ENCODE measurements around the gene PTPRG.

PTPRG gene

GRCh38 chr3:62293051-62293780, 731.8 kb downstream of the PTPRG start:
- DNase-seq (ENCODE audit: insufficient read length) (no peak), FAIRE-seq (no peak)
- TF ChIP-seq POLR2A (IDR thresholded peaks at IDR 0.05; ENCODE audit: low read depth, low read length): no peak
- no peak for TF ChIP-seq POLR2AphosphoS5 (IDR thresholded peaks at IDR 0.05; ENCODE audit: low read depth, low read length)
- TF ChIP-seq TAF1 (IDR thresholded peaks at IDR 0.05; ENCODE audit: borderline replicate concordance, low read depth, low read length): no peak

- TF ChIP-seq POLR2A (IDR thresholded peaks at IDR 0.05; ENCODE audit: low read depth, low read length): no peak
- no peak for TF ChIP-seq POLR2AphosphoS5 (IDR thresholded peaks at IDR 0.05; ENCODE audit: low read depth, low read length)
- DNase-seq (ENCODE audit: insufficient read length) (no peak), FAIRE-seq (no peak)
These were observed 734.2 kb downstream of the PTPRG start for GRCh38 chr3:62295571-62295970.

GRCh38 chr3:62300617-62301016, 739.2 kb downstream of the PTPRG start:
- no peak for DNase-seq (ENCODE audit: insufficient read length)
- TF ChIP-seq POLR2A (IDR thresholded peaks at IDR 0.05; ENCODE audit: low read depth, low read length) (no peak), TAF1 (IDR thresholded peaks at IDR 0.05; ENCODE audit: borderline replicate concordance, low read depth, low read length) (no peak), POLR2AphosphoS5 (IDR thresholded peaks at IDR 0.05; ENCODE audit: low read depth, low read length) (no peak)
- no peak for FAIRE-seq

DNA sequence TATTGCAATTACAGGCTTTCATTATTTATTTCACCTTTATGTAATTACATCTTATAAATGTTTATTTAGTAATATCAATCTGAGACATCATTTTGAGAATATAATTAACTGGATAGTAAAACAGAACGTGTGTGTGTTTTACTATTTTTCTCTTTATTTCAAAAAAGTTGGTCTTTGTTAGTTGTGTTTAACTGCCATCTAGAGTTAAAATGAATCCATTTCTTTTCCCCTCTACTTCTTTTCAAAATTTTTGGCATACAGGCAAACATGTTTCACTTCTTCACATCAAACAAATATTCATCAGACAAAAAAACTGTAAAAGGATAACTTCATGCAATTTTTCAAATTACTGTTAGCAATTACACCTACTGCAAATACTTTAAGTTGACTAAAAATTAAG, 750.8 kb downstream of the PTPRG start:
- DNase-seq (ENCODE audit: insufficient read length): no peak
- no peak for TF ChIP-seq POLR2A (IDR thresholded peaks at IDR 0.05; ENCODE audit: low read depth, low read length)
- no peak for TF ChIP-seq TAF1 (IDR thresholded peaks at IDR 0.05; ENCODE audit: borderline replicate concordance, low read depth, low read length)
- TF ChIP-seq POLR2AphosphoS5 (IDR thresholded peaks at IDR 0.05; ENCODE audit: low read depth, low read length): no peak
- no peak for FAIRE-seq

- DNase-seq (ENCODE audit: insufficient read length) (no peak), FAIRE-seq (no peak)
- TF ChIP-seq POLR2A (IDR thresholded peaks at IDR 0.05; ENCODE audit: low read depth, low read length): no peak
- no peak for TF ChIP-seq POLR2AphosphoS5 (IDR thresholded peaks at IDR 0.05; ENCODE audit: low read depth, low read length)
- no peak for TF ChIP-seq TAF1 (IDR thresholded peaks at IDR 0.05; ENCODE audit: borderline replicate concordance, low read depth, low read length)
These were observed 755.2 kb downstream of the PTPRG start for GRCh38 chr3:62316525-62316924.

DNA sequence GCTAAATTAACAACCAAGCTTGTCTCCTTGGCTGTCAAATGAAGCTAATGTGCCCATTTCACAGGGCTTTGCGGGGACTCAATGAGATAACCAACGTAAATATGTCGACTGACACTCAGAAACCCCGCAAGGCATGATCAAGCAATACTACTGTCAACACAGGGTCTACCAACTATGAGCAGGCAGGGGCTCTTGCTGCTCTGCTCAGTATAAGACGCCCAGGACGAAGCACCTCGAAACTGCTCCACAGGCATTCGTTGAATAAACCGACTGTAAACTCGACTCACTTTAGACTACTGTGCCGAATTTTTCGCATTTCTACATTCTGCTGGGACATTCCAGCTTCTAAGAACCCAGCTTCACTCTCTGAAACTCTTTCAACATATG, 757.0 kb downstream of the PTPRG start:
- no peak for FAIRE-seq
- DNase-seq (ENCODE audit: insufficient read length): no peak
- no peak for TF ChIP-seq TAF1 (IDR thresholded peaks at IDR 0.05; ENCODE audit: borderline replicate concordance, low read depth, low read length)
- TF ChIP-seq POLR2A (IDR thresholded peaks at IDR 0.05; ENCODE audit: low read depth, low read length): no peak
- no peak for TF ChIP-seq POLR2AphosphoS5 (IDR thresholded peaks at IDR 0.05; ENCODE audit: low read depth, low read length)

DNA sequence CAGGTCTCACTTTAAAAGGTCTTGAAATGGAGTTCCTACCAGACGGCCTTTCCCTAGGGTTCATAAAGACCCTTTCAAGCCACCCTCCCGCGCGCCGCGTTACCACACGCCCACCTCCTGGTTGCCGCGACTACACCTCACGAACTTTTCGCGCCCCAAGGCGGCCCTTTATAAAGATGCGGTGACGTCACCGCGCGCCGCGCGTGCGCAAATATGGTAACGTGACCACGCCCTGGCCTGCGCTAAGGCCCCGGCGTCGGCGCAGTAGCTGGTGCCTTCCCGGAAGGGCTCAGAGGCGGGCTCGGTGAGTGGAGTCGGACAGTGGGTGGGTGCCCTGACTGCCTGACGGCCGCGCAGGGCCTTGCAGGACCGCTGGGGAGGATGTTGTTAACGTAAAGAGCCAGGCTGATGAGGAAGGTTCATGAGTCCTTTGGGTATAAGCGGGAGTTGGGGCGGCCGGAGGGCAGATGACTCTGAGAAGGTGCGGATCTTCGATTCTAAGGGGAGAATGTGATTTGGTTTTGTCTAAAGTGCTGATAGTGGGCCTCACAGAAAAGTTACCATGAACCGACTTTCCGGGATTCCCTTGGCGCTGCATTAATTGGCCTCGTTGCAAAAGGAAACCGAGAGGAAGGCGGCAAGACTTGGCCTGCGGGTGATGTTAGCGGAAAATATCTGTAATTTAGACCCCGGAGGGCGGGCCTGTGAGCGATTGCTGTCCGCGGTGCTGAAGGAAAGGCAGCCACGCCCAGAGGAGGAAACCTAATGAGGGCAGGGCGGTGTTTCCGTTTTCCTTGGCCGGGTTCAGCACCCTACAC, 757.6 kb downstream of the PTPRG start:
- no peak for FAIRE-seq
- DNase-seq (ENCODE audit: insufficient read length): no peak
- no peak for TF ChIP-seq POLR2AphosphoS5 (IDR thresholded peaks at IDR 0.05; ENCODE audit: low read depth, low read length)
- no peak for TF ChIP-seq POLR2A (IDR thresholded peaks at IDR 0.05; ENCODE audit: low read depth, low read length)
- no peak for TF ChIP-seq TAF1 (IDR thresholded peaks at IDR 0.05; ENCODE audit: borderline replicate concordance, low read depth, low read length)

DNA sequence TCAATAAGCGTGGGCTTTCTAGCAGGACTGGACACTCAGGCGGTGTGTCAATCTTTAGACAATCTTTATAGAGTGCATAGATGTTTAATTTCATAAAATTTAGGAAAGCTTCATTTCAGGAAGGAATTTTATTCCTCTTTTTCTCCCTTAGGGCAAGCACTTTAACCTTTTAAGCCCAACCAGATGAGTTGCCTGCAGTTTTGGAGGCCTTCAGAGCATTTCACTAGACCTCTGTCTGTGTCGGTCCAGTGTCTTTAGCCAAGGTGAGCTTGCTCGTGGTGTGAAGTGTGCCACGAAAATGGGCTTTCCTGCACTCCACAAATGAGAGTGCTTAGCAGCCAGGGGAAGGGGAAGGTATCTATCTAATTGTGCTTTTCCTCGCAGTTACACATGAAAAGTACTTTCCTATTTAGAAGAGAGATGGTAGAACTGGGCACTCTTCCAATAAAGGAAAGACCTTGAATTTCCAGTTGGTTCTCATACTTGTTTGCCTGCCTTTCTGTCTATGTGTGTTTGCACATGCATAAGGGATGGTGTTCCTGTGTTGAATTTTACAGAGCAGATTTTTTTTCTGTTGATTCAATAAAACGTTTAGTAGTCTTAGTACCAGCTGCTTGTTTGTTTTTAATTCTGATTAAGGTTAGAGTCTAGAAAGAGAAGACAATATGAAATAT, 758.3 kb downstream of the PTPRG start:
- DNase-seq (ENCODE audit: insufficient read length) (no peak), FAIRE-seq (no peak)
- no peak for TF ChIP-seq POLR2AphosphoS5 (IDR thresholded peaks at IDR 0.05; ENCODE audit: low read depth, low read length)
- no peak for TF ChIP-seq POLR2A (IDR thresholded peaks at IDR 0.05; ENCODE audit: low read depth, low read length)
- no peak for TF ChIP-seq TAF1 (IDR thresholded peaks at IDR 0.05; ENCODE audit: borderline replicate concordance, low read depth, low read length)

DNA sequence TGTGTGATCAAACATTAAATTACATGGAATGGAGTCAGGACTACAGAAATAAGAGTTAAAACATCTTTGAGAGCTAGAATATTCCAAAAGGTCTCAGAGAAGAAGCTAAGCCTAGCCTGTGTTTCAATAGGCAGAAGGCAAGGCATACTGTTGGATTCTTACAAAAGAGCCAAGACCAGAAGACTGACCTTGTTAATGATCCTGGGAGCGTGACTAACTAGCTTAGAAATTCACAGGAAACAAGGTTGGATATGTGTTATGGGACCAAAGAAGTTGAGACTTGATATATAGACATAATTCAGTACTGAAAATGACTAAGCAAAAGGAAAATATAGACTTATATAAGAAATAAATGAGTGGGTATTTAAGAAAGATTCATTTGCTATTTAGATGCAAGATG, 761.9 kb downstream of the PTPRG start:
- TF ChIP-seq POLR2AphosphoS5 (IDR thresholded peaks at IDR 0.05; ENCODE audit: low read depth, low read length) (no peak), TAF1 (IDR thresholded peaks at IDR 0.05; ENCODE audit: borderline replicate concordance, low read depth, low read length) (no peak), POLR2A (IDR thresholded peaks at IDR 0.05; ENCODE audit: low read depth, low read length) (no peak)
- no peak for DNase-seq (ENCODE audit: insufficient read length)
- no peak for FAIRE-seq

- no peak for FAIRE-seq
- no peak for DNase-seq (ENCODE audit: insufficient read length)
- TF ChIP-seq POLR2A (IDR thresholded peaks at IDR 0.05; ENCODE audit: low read depth, low read length) (no peak), POLR2AphosphoS5 (IDR thresholded peaks at IDR 0.05; ENCODE audit: low read depth, low read length) (no peak), TAF1 (IDR thresholded peaks at IDR 0.05; ENCODE audit: borderline replicate concordance, low read depth, low read length) (no peak)
These were observed 764.5 kb downstream of the PTPRG start for GRCh38 chr3:62325896-62326295.

- FAIRE-seq (no peak), DNase-seq (ENCODE audit: insufficient read length) (no peak)
- TF ChIP-seq POLR2AphosphoS5 (IDR thresholded peaks at IDR 0.05; ENCODE audit: low read depth, low read length): no peak
- no peak for TF ChIP-seq POLR2A (IDR thresholded peaks at IDR 0.05; ENCODE audit: low read depth, low read length)
- no peak for TF ChIP-seq TAF1 (IDR thresholded peaks at IDR 0.05; ENCODE audit: borderline replicate concordance, low read depth, low read length)
These were observed 768.6 kb downstream of the PTPRG start for GRCh38 chr3:62329971-62330370.
